Measurements from ENCODE around the gene ST6GALNAC5.

The ST6GALNAC5 gene

GRCh38 chr1:77030401-77031105 lies 163.3 kb downstream of the ST6GALNAC5 start:
- H3K9me3 Mint-ChIP-seq, result no peaks in the 10 kb centered on the region
- H3K4me1 Mint-ChIP-seq, result no peaks in the 10 kb centered on the region
- ATAC-seq, result no peak
- no peak overlapping the region for H3K4me3 Mint-ChIP-seq
- no peak overlapping the region for H3K27ac Mint-ChIP-seq
- peaks cover 19% of the 10 kb centered on the region for H3K27me3 Mint-ChIP-seq
- H3K36me3 Mint-ChIP-seq, result no peaks in the 10 kb centered on the region

- H3K27me3 Mint-ChIP-seq, result peaks cover 19% of the 10 kb centered on the region
- no peaks in the 10 kb centered on the region for H3K4me1 Mint-ChIP-seq
- no peak overlapping the region for H3K27ac Mint-ChIP-seq
- no peaks in the 10 kb centered on the region for H3K9me3 Mint-ChIP-seq
- no peak overlapping the region for H3K4me3 Mint-ChIP-seq
- ATAC-seq, result no peak
- no peaks in the 10 kb centered on the region for H3K36me3 Mint-ChIP-seq
Observed at GRCh38 chr1:77031106-77031662, 163.9 kb downstream of the ST6GALNAC5 start.

GRCh38 chr1:77036560-77036959 lies 169.3 kb downstream of the ST6GALNAC5 start:
- Mint-ChIP-seq H3K27ac (no peak overlapping the region), H3K27me3 (peaks cover 17% of the 10 kb centered on the region)

GRCh38 chr1:77037038-77037437 lies 169.8 kb downstream of the ST6GALNAC5 start:
- ATAC-seq, result no peak
- peaks cover 7% of the 10 kb centered on the region for H3K9me3 Mint-ChIP-seq
- no peaks in the 10 kb centered on the region for H3K36me3 Mint-ChIP-seq
- H3K4me3 Mint-ChIP-seq, result no peak overlapping the region
- no peak overlapping the region for H3K27ac Mint-ChIP-seq
- H3K4me1 Mint-ChIP-seq, result no peaks in the 10 kb centered on the region
- H3K27me3 Mint-ChIP-seq, result peaks cover 12% of the 10 kb centered on the region

More at GRCh38 chr1:77036560-77036959, 169.3 kb downstream of the ST6GALNAC5 start:
- H3K4me1 Mint-ChIP-seq, result no peaks in the 10 kb centered on the region
- no peak for ATAC-seq
- H3K36me3 Mint-ChIP-seq, result no peaks in the 10 kb centered on the region
- H3K9me3 Mint-ChIP-seq, result peaks cover 7% of the 10 kb centered on the region
- H3K4me3 Mint-ChIP-seq, result no peak overlapping the region

- Mint-ChIP-seq H3K36me3 (no peaks in the 10 kb centered on the region), H3K27ac (no peak overlapping the region), H3K4me1 (no peaks in the 10 kb centered on the region), H3K27me3 (peaks cover 8% of the 10 kb centered on the region), H3K4me3 (no peak overlapping the region), H3K9me3 (peaks cover 7% of the 10 kb centered on the region)
- ATAC-seq, result no peak
Observed at GRCh38 chr1:77038000-77038399, 170.7 kb downstream of the ST6GALNAC5 start.

GRCh38 chr1:77039111-77039510 lies 171.8 kb downstream of the ST6GALNAC5 start:
- Mint-ChIP-seq H3K4me1 (no peaks in the 10 kb centered on the region), H3K27ac (no peak overlapping the region), H3K9me3 (peaks cover 7% of the 10 kb centered on the region), H3K27me3 (no peaks in the 10 kb centered on the region), H3K4me3 (no peak overlapping the region), H3K36me3 (no peaks in the 10 kb centered on the region)
- ATAC-seq, result no peak

- no peak overlapping the region for H3K27ac Mint-ChIP-seq
- no peaks in the 10 kb centered on the region for H3K36me3 Mint-ChIP-seq
- no peak for ATAC-seq
- no peak overlapping the region for H3K4me3 Mint-ChIP-seq
- no peaks in the 10 kb centered on the region for H3K27me3 Mint-ChIP-seq
- H3K9me3 Mint-ChIP-seq, result peaks cover 7% of the 10 kb centered on the region
- no peaks in the 10 kb centered on the region for H3K4me1 Mint-ChIP-seq
Observed at GRCh38 chr1:77039739-77040138, 172.5 kb downstream of the ST6GALNAC5 start.

GRCh38 chr1:77040826-77041225 lies 173.5 kb downstream of the ST6GALNAC5 start:
- ATAC-seq, result no peak
- Mint-ChIP-seq H3K27me3 (no peaks in the 10 kb centered on the region), H3K27ac (no peak overlapping the region), H3K9me3 (peaks cover 7% of the 10 kb centered on the region), H3K36me3 (no peaks in the 10 kb centered on the region), H3K4me1 (no peaks in the 10 kb centered on the region), H3K4me3 (no peak overlapping the region)

- no peak overlapping the region for H3K4me3 Mint-ChIP-seq
- H3K9me3 Mint-ChIP-seq, result no peaks in the 10 kb centered on the region
- no peaks in the 10 kb centered on the region for H3K4me1 Mint-ChIP-seq
- H3K36me3 Mint-ChIP-seq, result no peaks in the 10 kb centered on the region
- H3K27ac Mint-ChIP-seq, result no peak overlapping the region
- H3K27me3 Mint-ChIP-seq, result no peaks in the 10 kb centered on the region
- ATAC-seq, result no peak
Observed at GRCh38 chr1:77044133-77044849, 177.0 kb downstream of the ST6GALNAC5 start.

DNA sequence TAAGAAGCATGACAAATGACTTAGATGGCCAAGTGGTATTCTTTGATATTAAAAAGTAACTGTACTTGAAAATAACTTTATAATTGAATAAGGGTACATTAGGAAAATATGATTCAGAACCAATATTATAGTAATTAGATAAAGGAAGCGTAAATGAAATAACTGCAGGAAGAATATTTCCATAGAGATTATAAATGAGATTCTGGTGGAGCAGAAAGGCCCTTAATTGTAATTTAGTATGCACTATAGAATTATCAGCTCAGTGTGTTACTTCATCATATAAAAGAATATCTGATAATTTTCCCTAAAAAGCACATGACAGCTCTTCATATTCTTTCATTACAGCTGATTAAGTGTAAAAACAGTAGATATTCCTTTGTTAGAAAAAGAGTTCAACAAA lies 180.3 kb downstream of the ST6GALNAC5 start:
- no peak overlapping the region for H3K27ac Mint-ChIP-seq
- H3K4me1 Mint-ChIP-seq, result no peaks in the 10 kb centered on the region
- no peaks in the 10 kb centered on the region for H3K9me3 Mint-ChIP-seq
- H3K36me3 Mint-ChIP-seq, result no peaks in the 10 kb centered on the region
- ATAC-seq, result no peak
- no peak overlapping the region for H3K4me3 Mint-ChIP-seq
- H3K27me3 Mint-ChIP-seq, result no peaks in the 10 kb centered on the region

DNA sequence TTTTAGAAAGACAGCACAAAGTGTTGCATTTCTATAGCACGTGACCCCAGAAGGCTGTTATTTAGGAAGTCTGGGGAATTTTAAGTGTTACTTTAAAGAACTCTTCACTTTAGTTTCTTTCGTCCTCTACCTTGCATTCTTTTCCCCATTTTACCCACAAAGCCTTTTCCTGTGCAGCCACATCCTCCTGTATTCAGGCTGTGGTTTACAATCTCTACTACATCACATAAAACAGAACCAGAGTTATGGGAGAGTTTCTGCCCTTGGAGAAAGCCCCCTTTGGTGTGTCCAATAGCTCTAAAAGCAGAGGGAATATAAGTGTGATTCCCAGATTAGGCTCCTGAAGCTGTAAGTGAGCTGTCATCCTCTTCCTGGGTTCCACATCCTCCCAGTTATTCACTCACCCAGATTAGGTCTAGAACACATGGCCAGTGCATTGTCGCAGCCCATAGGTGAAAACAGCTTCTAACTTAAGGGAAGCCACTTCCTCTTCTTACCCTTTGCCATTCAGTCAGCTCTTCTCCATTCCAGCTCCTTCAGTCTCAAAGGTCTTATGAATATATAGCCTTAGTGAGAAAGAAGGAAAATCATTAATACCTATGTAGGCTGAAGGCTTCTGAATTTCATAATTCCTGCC lies 180.8 kb downstream of the ST6GALNAC5 start:
- Mint-ChIP-seq H3K9me3 (no peaks in the 10 kb centered on the region), H3K4me1 (no peaks in the 10 kb centered on the region), H3K4me3 (no peak overlapping the region), H3K27me3 (no peaks in the 10 kb centered on the region), H3K27ac (no peak overlapping the region), H3K36me3 (no peaks in the 10 kb centered on the region)
- no peak for ATAC-seq

DNA sequence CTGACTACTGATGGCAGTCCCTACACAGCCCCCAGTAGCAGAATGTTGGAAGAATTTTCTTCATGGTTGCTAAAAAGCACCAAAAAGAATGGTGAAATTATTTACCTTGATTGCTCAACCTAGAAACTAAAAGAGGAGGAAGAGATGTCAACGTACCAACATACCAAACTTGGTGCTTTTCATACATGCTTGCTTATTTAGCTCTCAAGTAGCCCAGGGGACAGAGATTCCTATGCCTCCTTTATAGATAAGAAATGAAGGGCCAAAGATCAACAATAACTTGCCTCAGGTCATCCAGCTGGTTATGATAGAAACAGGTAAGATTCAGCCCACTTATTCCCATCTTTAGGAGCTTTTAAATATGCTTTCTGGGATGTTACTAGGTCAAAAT lies 181.3 kb downstream of the ST6GALNAC5 start:
- no peak overlapping the region for H3K4me3 Mint-ChIP-seq
- no peaks in the 10 kb centered on the region for H3K27me3 Mint-ChIP-seq
- H3K9me3 Mint-ChIP-seq, result no peaks in the 10 kb centered on the region
- H3K27ac Mint-ChIP-seq, result no peak overlapping the region
- H3K4me1 Mint-ChIP-seq, result no peaks in the 10 kb centered on the region
- no peaks in the 10 kb centered on the region for H3K36me3 Mint-ChIP-seq
- no peak for ATAC-seq

DNA sequence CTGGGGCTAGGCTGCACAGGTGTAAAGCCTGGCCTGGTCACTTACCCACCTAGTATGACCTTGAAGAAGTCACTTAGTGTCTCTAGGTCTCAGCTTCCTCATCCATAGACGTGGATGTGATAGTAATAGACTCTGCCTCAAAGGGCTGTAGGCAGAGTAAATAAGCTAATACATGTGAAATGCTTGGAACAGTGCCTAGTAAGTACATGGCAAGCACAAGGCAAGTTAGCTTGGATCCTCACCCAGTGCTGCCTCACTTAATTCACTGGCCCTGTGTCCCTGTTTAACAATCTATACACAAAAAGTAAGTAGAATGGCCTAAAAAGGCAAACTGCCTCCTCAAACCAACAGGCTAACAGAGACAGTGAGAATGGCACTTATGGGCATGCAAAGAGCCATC lies 184.1 kb downstream of the ST6GALNAC5 start:
- Mint-ChIP-seq H3K4me1 (no peaks in the 10 kb centered on the region), H3K9me3 (no peaks in the 10 kb centered on the region), H3K4me3 (no peak overlapping the region), H3K27me3 (no peaks in the 10 kb centered on the region), H3K36me3 (no peaks in the 10 kb centered on the region), H3K27ac (no peak overlapping the region)
- no peak for ATAC-seq

GRCh38 chr1:77056525-77056924 lies 189.2 kb downstream of the ST6GALNAC5 start:
- H3K27me3 Mint-ChIP-seq, result peaks cover 12% of the 10 kb centered on the region
- no peaks in the 10 kb centered on the region for H3K9me3 Mint-ChIP-seq
- no peaks in the 10 kb centered on the region for H3K36me3 Mint-ChIP-seq
- H3K27ac Mint-ChIP-seq, result no peak overlapping the region
- no peaks in the 10 kb centered on the region for H3K4me1 Mint-ChIP-seq
- no peak for ATAC-seq
- H3K4me3 Mint-ChIP-seq, result no peak overlapping the region

DNA sequence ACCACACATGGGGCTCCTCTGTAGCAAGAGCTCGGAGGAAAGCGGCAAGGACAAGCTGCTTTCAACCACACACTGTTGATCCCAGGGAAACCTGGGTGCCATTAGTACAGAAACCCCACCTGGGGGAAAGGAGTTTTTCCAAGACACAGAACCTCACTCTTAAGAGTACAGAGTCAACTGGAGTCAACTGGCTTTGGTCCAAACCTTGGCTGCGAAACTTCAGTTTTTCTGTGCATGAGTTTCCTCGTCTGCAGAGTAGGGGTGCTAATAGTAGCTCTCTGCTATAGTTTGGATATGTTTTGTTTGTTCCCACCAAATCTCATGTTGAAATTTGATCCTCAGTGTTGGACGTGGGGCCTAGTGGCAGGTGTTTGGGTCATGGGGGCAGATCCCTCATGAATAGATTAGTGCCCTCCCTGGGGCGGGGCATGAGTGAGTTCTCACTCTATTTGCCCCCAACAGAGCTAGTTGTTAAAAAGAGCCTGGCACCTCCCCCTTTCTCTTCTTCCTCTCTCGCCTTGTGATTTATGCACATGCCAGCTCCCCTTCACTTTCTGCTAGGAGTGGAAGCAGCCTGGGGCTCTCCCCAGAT lies 190.8 kb downstream of the ST6GALNAC5 start:
- Mint-ChIP-seq H3K4me3 (no peak overlapping the region), H3K27ac (no peak overlapping the region)

More for the DNA sequence above, 190.8 kb downstream of the ST6GALNAC5 start:
- Mint-ChIP-seq H3K9me3 (no peaks in the 10 kb centered on the region), H3K36me3 (no peaks in the 10 kb centered on the region), H3K4me1 (no peaks in the 10 kb centered on the region), H3K27me3 (peaks cover 23% of the 10 kb centered on the region)
- no peak for ATAC-seq
